ENCODE measurements around the gene LDB2. TPM values are rescaled to one million over a fixed set of nuclear protein-coding genes. Genes with fewer than 3 reads are reported as not detected.

Gene LDB2
- total and polyA plus RNA-seq, 2 donors (not counting 1 experiment from before 2014, with no cell fraction given): not detected

- ChIA-PET POLR2A (no interaction called here), CTCF (no interaction called here)
- no peak overlapping the region for H3K4me3 ChIP-seq (ENCODE audit: control extremely low read depth in 1 of 5, extremely low read depth in 1 of 5, insufficient read depth in 1 of 5, low read depth in 2 of 5, low read length in 4 of 5)
- TF ChIP-seq CTCF (IDR thresholded peaks at IDR 0.05) (no peak), EZH2 (IDR thresholded peaks at IDR 0.05; ENCODE audit: borderline replicate concordance, insufficient read depth, low read depth, low read length, poor library complexity, severe bottlenecking) (no peak)
- WGBS (ENCODE audit: insufficient coverage): 100% methylated on average over 1 of the region's 2 CpGs
- H3K9ac ChIP-seq (ENCODE audit: low read length): no peak overlapping the region
- H3K9me3 ChIP-seq (ENCODE audit: control extremely low read depth in 1 of 3, control insufficient read depth in 2 of 3, insufficient read depth in 1 of 3, low read length in 2 of 3): no peaks in the 10 kb centered on the region
- no peak overlapping the region for H3K4me3 Mint-ChIP-seq
- ATAC-seq (ENCODE audit: low read depth) (no peak), DNase-seq (no peak)
- intact Hi-C loops (cut with micrococcal nuclease): no loop called here
- no peaks in the 10 kb centered on the region for H3K79me2 ChIP-seq (ENCODE audit: control insufficient read depth, insufficient read depth, low read length)
- no peaks in the 10 kb centered on the region for H3K27me3 Mint-ChIP-seq
- no peak overlapping the region for H2AFZ ChIP-seq (ENCODE audit: insufficient read depth, low read depth, low read length, poor library complexity, severe bottlenecking)
- H3K4me2 ChIP-seq (replicated peaks; ENCODE audit: low read depth, low read length, poor library complexity, severe bottlenecking): no peak overlapping the region
- no peak overlapping the region for H3K27ac Mint-ChIP-seq
- no peaks in the 10 kb centered on the region for H3K4me1 Mint-ChIP-seq
- H3K9me3 Mint-ChIP-seq (ENCODE audit: insufficient read depth): no peaks in the 10 kb centered on the region
- H4K20me1 ChIP-seq (ENCODE audit: control insufficient read depth, insufficient read depth, low read length, poor library complexity, severe bottlenecking): no peaks in the 10 kb centered on the region
- no peaks in the 10 kb centered on the region for H3K27me3 ChIP-seq (replicated peaks in 1 of 4; ENCODE audit: control extremely low read depth in 1 of 4, control insufficient read depth in 3 of 4, insufficient read depth in 4 of 4, low read length in 3 of 4)
- H3K36me3 ChIP-seq (replicated peaks in 1 of 2; ENCODE audit: control extremely low read depth in 1 of 2, control insufficient read depth in 1 of 2, extremely low read depth in 1 of 2, insufficient read depth in 2 of 2, low read length in 1 of 2): no peaks in the 10 kb centered on the region
- H3K27ac ChIP-seq (ENCODE audit: low read length in 2 of 2): no peak overlapping the region
- no peaks in the 10 kb centered on the region for H3K4me1 ChIP-seq (ENCODE audit: control insufficient read depth in 2 of 2, insufficient read depth in 2 of 2, low read length in 2 of 2)
These were observed 226.0 kb downstream of the LDB2 start for GRCh38 chr4:16672421-16672820.

DNA sequence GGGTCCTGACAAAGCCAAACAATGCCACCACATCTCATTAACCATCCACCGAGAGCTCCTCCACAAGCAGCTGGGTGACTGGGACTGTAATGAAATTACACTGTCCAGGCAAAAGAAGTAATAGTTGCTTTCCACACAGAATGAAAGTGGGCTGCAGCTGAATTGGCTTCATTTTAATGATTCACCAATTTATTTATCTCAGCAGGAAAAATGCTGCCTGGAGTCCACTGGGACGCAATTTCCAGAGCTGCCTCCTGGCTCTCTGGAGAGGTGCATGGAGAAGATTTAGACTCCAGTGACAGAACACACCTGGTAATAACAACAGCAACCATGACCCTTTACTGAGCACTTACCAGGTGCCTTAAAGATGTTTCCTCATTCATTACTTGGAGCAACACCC is 226.7 kb downstream of the LDB2 start:
- POLR2A ChIA-PET: no interaction called here
- Histone ChIP-seq H3K9me3 (ENCODE audit: control extremely low read depth in 1 of 3, control insufficient read depth in 2 of 3, insufficient read depth in 1 of 3, low read length in 2 of 3) (no peaks in the 10 kb centered on the region), H3K79me2 (ENCODE audit: control insufficient read depth, insufficient read depth, low read length) (no peaks in the 10 kb centered on the region), H3K27ac (ENCODE audit: low read length in 2 of 2) (no peak overlapping the region), H3K27me3 (replicated peaks in 1 of 4; ENCODE audit: control extremely low read depth in 1 of 4, control insufficient read depth in 3 of 4, insufficient read depth in 4 of 4, low read length in 3 of 4) (no peaks in the 10 kb centered on the region), H3K9ac (ENCODE audit: low read length) (no peak overlapping the region), H3K4me2 (replicated peaks; ENCODE audit: low read depth, low read length, poor library complexity, severe bottlenecking) (no peak overlapping the region), H2AFZ (ENCODE audit: insufficient read depth, low read depth, low read length, poor library complexity, severe bottlenecking) (no peak overlapping the region), H3K4me3 (ENCODE audit: control extremely low read depth in 1 of 5, extremely low read depth in 1 of 5, insufficient read depth in 1 of 5, low read depth in 2 of 5, low read length in 4 of 5) (no peak overlapping the region), H4K20me1 (ENCODE audit: control insufficient read depth, insufficient read depth, low read length, poor library complexity, severe bottlenecking) (no peaks in the 10 kb centered on the region), H3K36me3 (replicated peaks in 1 of 2; ENCODE audit: control extremely low read depth in 1 of 2, control insufficient read depth in 1 of 2, extremely low read depth in 1 of 2, insufficient read depth in 2 of 2, low read length in 1 of 2) (no peaks in the 10 kb centered on the region), H3K4me1 (ENCODE audit: control insufficient read depth in 2 of 2, insufficient read depth in 2 of 2, low read length in 2 of 2) (no peaks in the 10 kb centered on the region)
- no peaks in the 10 kb centered on the region for H3K9me3 Mint-ChIP-seq (ENCODE audit: insufficient read depth)
- no peak overlapping the region for H3K27ac Mint-ChIP-seq
- WGBS (ENCODE audit: insufficient coverage): no CpG with 5 or more reads among the region's 2 CpGs
- no peak for ATAC-seq (ENCODE audit: low read depth)
- H3K4me3 Mint-ChIP-seq: no peak overlapping the region
- DNase-seq: no peak
- H3K27me3 Mint-ChIP-seq: no peaks in the 10 kb centered on the region
- TF ChIP-seq EZH2 (IDR thresholded peaks at IDR 0.05; ENCODE audit: borderline replicate concordance, insufficient read depth, low read depth, low read length, poor library complexity, severe bottlenecking): no peak
- TF ChIP-seq CTCF (IDR thresholded peaks at IDR 0.05): no peak
- no peaks in the 10 kb centered on the region for H3K4me1 Mint-ChIP-seq
- intact Hi-C loops (cut with micrococcal nuclease): no loop called here
- CTCF ChIA-PET: no interaction called here
